ENCODE results near the gene ALKBH5. TPM values are rescaled to one million over a fixed set of nuclear protein-coding genes. Genes with fewer than 3 reads are reported as not detected.

ALKBH5 gene
- total RNA-seq, 4 donors from 2014 or later, result 188 to 271 (median 224) TPM

GRCh38 chr17:18184143-18185031 lies 759 bp downstream of the ALKBH5 start:
- Histone ChIP-seq H3K27ac (peak overlapping the region; percentile 89 to 97 (median 95)), H3K4me3 (peak overlapping the region; percentile 74 to 100 (median 88)), H3K9me3 (no peaks in the 10 kb centered on the region), H3K27me3 (no peaks in the 10 kb centered on the region), H3K4me1 (peaks cover 54% of the 10 kb centered on the region in 2 donors), H3K36me3 (no peaks in the 10 kb centered on the region)
- TF ChIP-seq CTCF (IDR thresholded peaks at IDR 0.05 in 4 of 5, conservative IDR thresholded peaks at IDR 0.05 in 1 of 5), result no peak
- peak; percentile 37 to 63 for TF ChIP-seq POLR2A (IDR thresholded peaks at IDR 0.05)
- DNase-seq, result peak; percentile 36 to 46
- in situ Hi-C loops (cut with MboI; ENCODE audit: low sequenced_read_pairs in 4 of 4) (no loop called here), intact Hi-C loops (cut with DNase I; ENCODE audit: low total_unique reads) (loop anchor here (2.0 to 10.0 kb wide), 3 partner anchors 44 to 340 kb away; partner anchors contain the start of genes DRC3 and TOM1L2)
- ATAC-seq, result peak in 1 of 2 donors; percentile 4

- ATAC-seq (no peak), DNase-seq (no peak)
- no peaks in the 10 kb centered on the region for H3K27me3 ChIP-seq
- in situ Hi-C loops (cut with MboI; ENCODE audit: low sequenced_read_pairs in 4 of 4) (no loop called here), intact Hi-C loops (cut with DNase I; ENCODE audit: low total_unique reads) (loop anchor here (2.0 to 10.0 kb wide), 2 partner anchors 45 to 341 kb away; no protein-coding TSS in a partner anchor)
- TF ChIP-seq POLR2A (IDR thresholded peaks at IDR 0.05), result no peak
- TF ChIP-seq CTCF (IDR thresholded peaks at IDR 0.05 in 4 of 5, conservative IDR thresholded peaks at IDR 0.05 in 1 of 5), result no peak
- H3K9me3 ChIP-seq, result no peaks in the 10 kb centered on the region
- no peaks in the 10 kb centered on the region for H3K36me3 ChIP-seq
- peak overlapping the region; percentile 89 to 97 (median 95) for H3K27ac ChIP-seq
- peaks cover 64 to 65% of the 10 kb centered on the region in 2 donors for H3K4me1 ChIP-seq
- H3K4me3 ChIP-seq, result peak overlapping the region; percentile 74 to 100 (median 88)
These were observed 1.8 kb downstream of the ALKBH5 start for GRCh38 chr17:18185391-18185790.

DNA sequence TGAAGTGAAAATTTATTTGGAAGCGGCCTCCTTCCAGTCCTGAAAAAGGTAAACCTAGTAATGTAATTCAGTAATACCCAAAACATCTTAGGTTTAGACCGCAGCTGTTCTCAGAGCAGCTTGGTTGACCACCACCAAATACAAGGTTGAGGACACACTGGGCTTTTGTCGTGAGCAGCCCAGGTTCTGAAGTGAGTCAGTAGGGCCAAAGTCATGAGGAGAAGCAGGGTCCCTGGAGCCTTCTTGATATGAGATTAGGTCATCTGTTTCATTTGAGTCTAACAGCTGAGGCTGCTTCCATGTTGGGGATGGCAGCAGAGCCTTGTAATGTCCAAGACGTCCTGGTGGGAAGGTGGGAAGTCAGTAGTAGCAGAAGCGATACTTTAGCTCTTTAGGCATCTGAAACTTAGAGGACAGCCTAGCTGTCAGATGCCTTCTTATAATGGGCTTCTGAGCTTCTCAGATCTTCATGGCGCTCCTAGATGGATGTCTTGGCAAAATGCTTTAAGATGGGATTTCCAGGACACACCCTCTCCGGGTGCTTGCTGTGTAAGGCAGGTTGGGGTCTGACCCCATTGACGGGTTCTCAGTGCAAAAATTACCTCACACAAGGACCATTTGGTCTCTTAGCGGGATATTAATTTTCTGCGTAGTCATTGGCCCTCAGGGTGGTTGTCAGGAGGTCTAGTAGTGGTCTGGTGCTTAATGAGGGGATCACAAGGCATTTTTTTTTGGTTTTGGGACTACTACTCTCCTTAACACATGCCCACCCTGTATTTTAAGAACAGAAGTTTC lies 2.4 kb downstream of the ALKBH5 start:
- peaks cover 70 to 71% of the 10 kb centered on the region in 2 donors for H3K4me1 ChIP-seq
- H3K4me3 ChIP-seq, result peak overlapping the region; percentile 74 to 100 (median 88)
- H3K27me3 ChIP-seq, result no peaks in the 10 kb centered on the region
- peak; percentile 9 to 29 for DNase-seq
- H3K9me3 ChIP-seq, result no peaks in the 10 kb centered on the region
- no peak for ATAC-seq
- in situ Hi-C loops (cut with MboI; ENCODE audit: low sequenced_read_pairs in 4 of 4), result no loop called here
- TF ChIP-seq POLR2A (IDR thresholded peaks at IDR 0.05), result peak in 1 of 2 donors; percentile 14
- no peak for TF ChIP-seq CTCF (IDR thresholded peaks at IDR 0.05 in 4 of 5, conservative IDR thresholded peaks at IDR 0.05 in 1 of 5)
- intact Hi-C loops (cut with DNase I; ENCODE audit: low total_unique reads), result loop anchor here (2.0 to 10.0 kb wide), 2 partner anchors 45 to 341 kb away; no protein-coding TSS in a partner anchor
- H3K27ac ChIP-seq, result peak overlapping the region; percentile 89 to 97 (median 95)
- H3K36me3 ChIP-seq, result no peaks in the 10 kb centered on the region

DNA sequence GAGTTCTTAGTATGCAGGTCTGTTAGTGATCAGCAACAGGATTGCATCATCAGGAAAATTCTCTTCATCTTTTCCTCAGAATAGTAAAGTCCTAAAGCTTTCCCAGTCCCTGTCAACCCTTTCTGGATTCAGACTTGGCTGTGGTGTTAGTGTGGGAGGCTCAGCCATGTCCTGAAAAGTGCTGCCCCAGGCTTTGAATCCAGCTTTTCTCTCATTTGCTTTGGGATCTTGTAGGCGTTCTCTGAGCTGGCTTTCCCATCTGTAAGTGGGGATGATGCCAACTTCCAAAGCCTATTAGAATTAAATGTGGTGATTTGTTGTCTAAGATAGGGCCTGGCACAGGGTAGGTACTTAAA lies 3.0 kb downstream of the ALKBH5 start:
- DNase-seq, result no peak
- H3K27me3 ChIP-seq, result no peaks in the 10 kb centered on the region
- no peak for ATAC-seq
- in situ Hi-C loops (cut with MboI; ENCODE audit: low sequenced_read_pairs in 4 of 4), result no loop called here
- H3K27ac ChIP-seq, result peak overlapping the region; percentile 89 to 97 (median 95)
- intact Hi-C loops (cut with DNase I; ENCODE audit: low total_unique reads), result loop anchor here (10.0 kb wide), 1 partner anchor 342 kb away; no protein-coding TSS in a partner anchor
- peaks cover 76 to 77% of the 10 kb centered on the region in 2 donors for H3K4me1 ChIP-seq
- TF ChIP-seq CTCF (IDR thresholded peaks at IDR 0.05 in 4 of 5, conservative IDR thresholded peaks at IDR 0.05 in 1 of 5) (no peak), POLR2A (IDR thresholded peaks at IDR 0.05) (no peak)
- H3K4me3 ChIP-seq, result peak overlapping the region; percentile 74 to 100 (median 88)
- no peaks in the 10 kb centered on the region for H3K9me3 ChIP-seq
- no peaks in the 10 kb centered on the region for H3K36me3 ChIP-seq
